Measurements from ENCODE around the gene SCNN1B.
"Not testable (repeated sequence)": the region's sequence is repeated elsewhere in the genome, so short reads cannot be mapped to it uniquely, and the experiment has no call there.

SCNN1B gene

DNA sequence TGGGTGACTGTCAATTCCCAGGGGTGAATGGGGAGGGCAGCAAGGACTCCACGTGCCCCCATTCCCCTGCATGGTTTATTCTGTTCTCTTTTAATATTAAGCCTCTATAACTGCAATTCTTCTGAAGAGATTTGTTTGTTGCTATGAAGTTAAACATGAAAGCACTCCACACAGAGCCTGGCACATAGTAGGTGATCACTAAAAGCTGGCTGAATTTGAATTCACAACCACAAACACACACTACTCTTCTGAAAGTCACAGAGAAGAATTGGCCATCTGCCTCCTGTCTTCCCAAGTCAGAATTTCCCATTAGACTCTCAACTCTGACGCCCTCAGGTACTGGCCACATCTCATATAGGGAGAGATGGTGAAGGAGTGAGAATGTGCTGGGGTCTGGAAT, 95.4 kb downstream of the SCNN1B start:
- no peak overlapping the region for H3K27ac ChIP-seq
- TF ChIP-seq, protein P1, sequence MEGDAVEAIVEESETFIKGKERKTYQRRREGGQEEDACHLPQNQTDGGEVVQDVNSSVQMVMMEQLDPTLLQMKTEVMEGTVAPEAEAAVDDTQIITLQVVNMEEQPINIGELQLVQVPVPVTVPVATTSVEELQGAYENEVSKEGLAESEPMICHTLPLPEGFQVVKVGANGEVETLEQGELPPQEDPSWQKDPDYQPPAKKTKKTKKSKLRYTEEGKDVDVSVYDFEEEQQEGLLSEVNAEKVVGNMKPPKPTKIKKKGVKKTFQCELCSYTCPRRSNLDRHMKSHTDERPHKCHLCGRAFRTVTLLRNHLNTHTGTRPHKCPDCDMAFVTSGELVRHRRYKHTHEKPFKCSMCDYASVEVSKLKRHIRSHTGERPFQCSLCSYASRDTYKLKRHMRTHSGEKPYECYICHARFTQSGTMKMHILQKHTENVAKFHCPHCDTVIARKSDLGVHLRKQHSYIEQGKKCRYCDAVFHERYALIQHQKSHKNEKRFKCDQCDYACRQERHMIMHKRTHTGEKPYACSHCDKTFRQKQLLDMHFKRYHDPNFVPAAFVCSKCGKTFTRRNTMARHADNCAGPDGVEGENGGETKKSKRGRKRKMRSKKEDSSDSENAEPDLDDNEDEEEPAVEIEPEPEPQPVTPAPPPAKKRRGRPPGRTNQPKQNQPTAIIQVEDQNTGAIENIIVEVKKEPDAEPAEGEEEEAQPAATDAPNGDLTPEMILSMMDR (conservative IDR thresholded peaks at IDR 0.05) = no peak

DNA sequence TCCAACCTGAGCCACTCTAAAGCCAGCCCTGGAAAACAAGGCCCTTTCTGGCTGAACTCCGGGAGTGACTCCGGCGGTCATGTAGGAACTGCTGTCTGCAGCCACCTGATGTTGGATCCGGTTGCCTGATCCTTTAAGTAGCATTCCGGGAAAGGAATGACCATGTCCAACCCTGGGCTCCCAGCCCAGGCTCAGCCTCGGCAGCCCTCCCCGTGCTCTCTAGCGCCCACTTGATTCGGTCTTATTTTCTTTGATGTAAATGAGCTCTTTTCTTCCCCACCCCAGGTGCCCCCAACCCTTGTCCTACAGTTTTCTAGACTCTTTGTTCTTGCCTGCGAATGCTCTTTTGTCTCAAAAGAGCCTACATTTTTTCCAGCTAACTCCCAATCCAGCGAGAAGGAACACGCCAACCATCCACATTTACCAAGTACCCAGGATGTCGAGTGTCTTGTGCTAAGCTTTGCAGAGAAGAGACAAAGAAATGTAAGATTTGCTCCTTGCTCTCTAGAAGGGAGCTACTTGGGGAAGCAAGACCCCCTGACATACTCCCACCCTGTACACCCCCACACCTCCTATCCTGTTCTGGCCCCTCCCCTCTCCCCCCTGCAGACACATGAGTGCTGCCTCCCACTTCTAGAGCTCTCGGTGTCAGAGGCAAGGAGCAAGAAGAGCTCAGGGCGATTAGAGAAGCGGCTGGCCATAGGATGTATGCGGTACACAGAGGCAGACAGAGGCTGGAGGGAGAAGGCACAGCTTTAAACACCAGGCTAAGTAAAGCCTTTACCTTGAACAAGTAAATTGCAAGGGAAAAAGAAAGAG, 97.1 kb downstream of the SCNN1B start:
- H3K27ac ChIP-seq = no peak overlapping the region
- TF ChIP-seq, protein P1 (conservative IDR thresholded peaks at IDR 0.05) = no peak

DNA sequence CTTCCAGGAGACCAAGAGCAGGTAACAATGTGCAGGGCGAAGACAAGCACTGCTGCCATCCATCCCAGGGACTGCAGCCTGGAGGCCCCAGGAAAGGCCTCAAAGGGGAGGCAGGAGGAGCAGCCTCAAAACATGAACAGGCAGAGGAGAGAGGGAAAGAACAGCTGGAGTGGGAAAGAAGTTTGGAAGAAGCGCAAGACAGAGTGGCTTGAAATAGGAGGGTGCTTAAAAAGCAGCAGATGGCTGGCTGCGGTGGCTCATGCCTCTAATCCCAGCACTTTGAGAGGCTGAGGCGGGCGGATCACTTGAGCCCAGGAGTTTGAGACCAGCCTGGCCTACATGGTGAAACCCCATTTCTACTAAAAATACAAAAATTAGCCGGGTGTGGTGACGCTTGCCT, 98.3 kb downstream of the SCNN1B start:
- not testable (repeated sequence) for H3K27ac ChIP-seq

DNA sequence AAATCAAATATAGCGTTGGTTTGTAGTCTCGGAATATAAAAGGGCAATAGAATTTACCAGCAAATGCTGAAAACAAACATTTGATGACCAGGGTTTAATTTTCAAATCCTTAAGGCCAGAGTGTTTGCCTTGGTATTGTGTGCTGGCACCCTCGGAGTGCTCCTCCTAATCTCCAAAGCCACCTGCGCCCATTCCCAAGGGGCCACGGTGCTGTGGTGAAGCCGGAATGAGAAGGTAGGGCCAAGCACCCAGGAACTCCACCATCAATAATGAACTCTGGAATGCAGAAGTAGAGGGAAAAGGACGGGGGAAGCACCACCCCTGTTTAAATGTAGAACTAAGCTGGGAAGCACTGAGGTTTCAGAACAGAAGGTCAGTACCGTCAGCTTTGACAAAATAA, 99.0 kb downstream of the SCNN1B start:
- H3K27ac ChIP-seq = no peak overlapping the region
- TF ChIP-seq, protein P1 (conservative IDR thresholded peaks at IDR 0.05) = no peak

DNA sequence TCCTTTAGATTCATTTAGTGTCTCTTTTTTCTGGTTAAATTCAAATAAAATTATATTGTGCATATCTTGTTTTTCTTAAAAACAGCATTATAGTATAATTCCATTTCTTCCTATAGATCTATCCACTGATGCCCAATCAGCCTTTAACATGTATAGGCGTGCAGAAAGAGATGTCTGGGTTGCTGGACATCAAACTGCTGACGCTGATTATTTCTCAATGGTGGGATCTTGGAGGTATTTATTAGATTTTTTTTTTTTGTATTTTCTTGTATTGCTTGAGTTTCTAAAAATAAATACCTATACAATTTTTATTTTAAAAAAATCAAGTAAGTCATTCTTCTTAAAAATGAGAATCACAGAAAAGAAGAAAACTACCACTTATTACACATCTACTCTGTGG, 100.0 kb downstream of the SCNN1B start:
- no peak overlapping the region for H3K27ac ChIP-seq
- TF ChIP-seq, protein P1 (conservative IDR thresholded peaks at IDR 0.05) = no peak

DNA sequence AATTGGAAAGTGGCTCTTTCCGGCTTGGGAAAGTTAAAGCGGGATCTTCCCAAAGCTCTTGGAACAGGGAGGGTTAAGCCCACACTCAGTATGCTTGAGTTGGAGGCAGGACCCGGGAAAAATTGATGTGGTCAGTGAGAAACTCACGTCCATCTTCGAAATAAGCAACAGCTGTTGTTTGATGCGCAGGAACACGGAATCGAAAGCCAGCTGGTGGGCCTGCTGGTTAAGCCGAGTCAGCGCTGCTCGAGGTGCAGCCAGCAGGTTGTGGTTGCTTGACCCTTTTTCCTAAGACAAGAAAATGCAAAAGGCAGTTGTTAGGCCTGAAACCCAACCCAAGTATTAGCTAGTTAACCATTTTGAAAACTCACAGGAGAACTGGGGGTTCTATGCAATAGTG, 101.4 kb downstream of the SCNN1B start:
- TF ChIP-seq, protein P1 (conservative IDR thresholded peaks at IDR 0.05) = no peak
- H3K27ac ChIP-seq = no peak overlapping the region

DNA sequence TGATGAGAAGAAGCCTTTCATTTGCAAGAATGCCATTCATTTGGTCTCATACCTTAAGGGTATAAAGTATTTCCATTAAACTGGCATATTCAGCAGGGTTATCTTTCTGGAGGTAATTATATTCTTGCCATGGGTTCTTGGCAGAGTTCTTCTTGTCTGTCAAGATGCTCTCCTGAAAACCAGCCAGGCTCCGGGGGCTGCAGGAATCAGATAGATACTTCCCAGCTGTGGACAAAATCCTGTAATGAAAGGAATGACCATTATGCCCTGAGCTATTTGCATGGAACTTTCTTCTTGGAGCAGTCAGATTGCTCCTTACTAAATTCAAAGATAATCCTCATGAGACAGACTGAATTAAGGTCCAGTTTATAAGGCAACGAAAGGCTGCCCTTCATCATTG, 103.9 kb downstream of the SCNN1B start:
- TF ChIP-seq, protein P1 (conservative IDR thresholded peaks at IDR 0.05) = no peak
- no peak overlapping the region for H3K27ac ChIP-seq

DNA sequence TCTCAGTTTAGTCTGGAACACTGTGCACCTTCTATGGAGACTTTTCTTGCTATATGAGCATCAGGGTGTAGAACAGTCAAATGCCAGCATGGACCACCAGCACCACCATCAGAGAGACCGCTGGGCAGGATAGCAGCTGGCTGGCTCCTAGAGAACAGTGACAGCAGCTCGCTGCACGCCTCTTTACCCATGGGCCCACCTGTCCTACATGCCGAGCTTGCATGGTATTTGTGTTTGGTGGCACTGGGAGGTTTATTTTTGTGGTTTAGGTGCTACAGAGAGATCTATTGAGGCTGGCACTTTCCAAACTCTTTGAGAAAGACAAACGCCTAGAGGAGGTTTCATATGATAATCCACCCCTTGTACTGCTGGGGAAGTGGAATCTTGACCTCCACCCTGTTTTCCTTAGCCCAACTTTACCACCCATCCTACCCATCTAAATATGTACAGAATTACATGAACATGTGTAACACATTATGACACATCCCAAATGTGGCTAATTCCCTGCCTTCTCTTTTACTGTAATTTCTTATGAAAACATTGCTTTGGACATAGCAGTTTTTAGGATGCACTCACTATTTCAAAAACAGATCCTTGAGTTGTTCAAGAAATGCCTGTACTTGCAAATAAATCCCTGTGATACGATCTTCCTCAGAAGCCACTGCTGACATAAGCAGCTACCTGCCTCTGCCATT, 104.6 kb downstream of the SCNN1B start:
- H3K27ac ChIP-seq = no peak overlapping the region
- TF ChIP-seq, protein P1 (conservative IDR thresholded peaks at IDR 0.05) = no peak
